GM20000 (cell line): ENCODE results near the gene KLF6.

ENCODE experiments used
- DNase-seq: peaks from one replicate; pipeline ENCODE4 v3.0.0; 2012; ENCODE audit warnings: low spot score
- CTCF ChIP-seq: IDR thresholded peaks from 2 replicates; pipeline ENCODE4 v1.5.1; 2012; ENCODE audit warnings: mild to moderate bottlenecking, control low read depth; ENCODE audit errors: extremely low read depth, missing control alignments

The KLF6 gene

GRCh38 chr10:3782451-3783315, 2.3 kb downstream of the KLF6 start:
- peak; percentile 77 for DNase-seq

GRCh38 chr10:3782146-3782450, 2.9 kb downstream of the KLF6 start:
- peak; percentile 72 for DNase-seq

More at GRCh38 chr10:3782451-3783315, 2.3 kb downstream of the KLF6 start:
- TF ChIP-seq CTCF, result no peak

GRCh38 chr10:3781468-3782145, 3.4 kb downstream of the KLF6 start:
- DNase-seq, result no peak

More at GRCh38 chr10:3782146-3782450, 2.9 kb downstream of the KLF6 start:
- TF ChIP-seq CTCF, result no peak

GRCh38 chr10:3780771-3781467, 4.1 kb downstream of the KLF6 start:
- no peak for TF ChIP-seq CTCF
- DNase-seq, result no peak

More at GRCh38 chr10:3781468-3782145, 3.4 kb downstream of the KLF6 start:
- TF ChIP-seq CTCF, result no peak

GRCh38 chr10:3780021-3780770, 4.8 kb downstream of the KLF6 start:
- DNase-seq, result no peak
- TF ChIP-seq CTCF, result no peak

GRCh38 chr10:3779158-3779741, 5.8 kb downstream of the KLF6 start:
- no peak for DNase-seq
- no peak for TF ChIP-seq CTCF
